Breast epithelium (tissue), 4 donors: ENCODE measurements around the gene SLC6A1. TPM values are rescaled to one million over a fixed set of nuclear protein-coding genes. Genes with fewer than 3 reads are reported as not detected.

Source experiments
- DNase-seq, 2 donors: peaks; one replicate each; pipeline ENCODE4 v3.0.0-alpha.2; 2019; ENCODE audit warnings: low spot score in 2 of 2
- H3K27ac ChIP-seq, 2 donors: fragments of 200-600 bp; sonication (generic) in 1 of 2; one replicate each; pipeline ENCODE4 v1.5.1; 2016 to 2019; ENCODE audit warnings: mild to moderate bottlenecking in 1 of 2
- H3K27me3 ChIP-seq, 2 donors: fragments of 200-600 bp; sonication (generic) in 1 of 2; one replicate each; pipeline versions ENCODE4 v1.5.1 to v1.6.0; 2017 to 2019; ENCODE audit warnings: control low read depth in 1 of 2, mild to moderate bottlenecking in 1 of 2
- H3K36me3 ChIP-seq: fragments of 200-600 bp; one replicate; pipeline ENCODE4 v1.5.1; 2019
- H3K4me1 ChIP-seq, 2 donors: fragments of 200-600 bp; sonication (generic); one replicate each; pipeline ENCODE4 v1.5.1; 2016 to 2019; ENCODE audit warnings: control low read depth in 1 of 2
- H3K4me3 ChIP-seq, 3 donors: fragments of 200-600 bp; sonication (generic); 1 replicate in 2 of 3; 2 replicates in 1 of 3; pipeline ENCODE4 v1.5.1; 2016 to 2019; ENCODE audit warnings: mild to moderate bottlenecking in 3 of 3, moderate library complexity in 2 of 3
- H3K9me3 ChIP-seq, 2 donors: fragments of 200-600 bp; sonication (generic) in 1 of 2; one replicate each; pipeline ENCODE4 v1.5.1; 2016 to 2019; ENCODE audit warnings: control low read depth in 1 of 2
- POLR2A ChIP-seq: fragments of 450-650 bp; IDR thresholded peaks from one replicate; pipeline ENCODE4 v1.6.1; 2016; ENCODE audit warnings: antibody characterized with exemption, mild to moderate bottlenecking, moderate library complexity
- POLR2AphosphoS5 ChIP-seq, 3 donors: sonication (generic); formaldehyde crosslinking; IDR thresholded peaks; one replicate each; pipeline ENCODE4 v1.6.1; 2017; ENCODE audit warnings: antibody characterized with exemption in 3 of 3
- intact Hi-C: fragments of 100-400 bp; cut with DNase I; formaldehyde crosslinking; loops from one replicate; pipeline ENCODE4 v1.15.1; 2023; ENCODE audit warnings: low total_unique reads
- total RNA-seq, 3 donors: library from RNA; depleted of rRNA; stranded (reverse); fragments of >200 nt; gene quantifications; one replicate each; pipeline ENCODE4 v1.1.0, GENCODE V29; 2016
- TF ChIP-seq, protein P1 (sequence below), 3 donors: fragments of 450-650 bp; IDR thresholded peaks; one replicate each; pipeline ENCODE4 v1.5.1; 2016 to 2017; ENCODE audit warnings: antibody characterized with exemption in 3 of 3, mild to moderate bottlenecking in 3 of 3, moderate library complexity in 3 of 3

The SLC6A1 gene
- total RNA-seq, 3 donors from 2014 or later = under 0.01 to 0.32 (median 0.29) TPM

DNA sequence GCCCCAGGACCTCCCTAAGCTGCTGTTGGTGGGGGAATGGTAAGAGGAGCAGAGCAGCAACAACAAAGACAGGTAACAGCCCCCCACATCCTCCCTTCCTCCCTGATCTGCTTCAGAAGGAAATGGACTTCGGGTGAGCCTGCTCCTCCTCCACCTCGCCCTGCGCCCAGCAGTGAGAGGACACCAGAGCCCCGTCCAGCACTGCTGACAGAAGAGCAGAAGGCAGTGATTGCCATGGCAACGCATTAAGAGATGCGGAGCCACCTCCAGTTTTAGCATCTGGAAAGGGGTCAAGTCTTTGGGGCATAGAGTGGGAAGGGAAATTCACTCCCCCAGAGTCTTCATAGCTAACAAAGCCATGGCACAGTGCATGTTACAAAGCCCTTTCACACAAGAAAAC, 84.2 kb downstream of the SLC6A1 start:
- Histone ChIP-seq H3K27ac (no peak overlapping the region), H3K9me3 (peaks cover 0 to 5% of the 10 kb centered on the region in 2 donors), H3K27me3 (no peaks in the 10 kb centered on the region), H3K4me1 (no peaks in the 10 kb centered on the region), H3K4me3 (no peak overlapping the region), H3K36me3 (no peaks in the 10 kb centered on the region)
- no peak for DNase-seq
- intact Hi-C loops = no loop called here
- no peak for TF ChIP-seq POLR2A
- TF ChIP-seq, protein P1, sequence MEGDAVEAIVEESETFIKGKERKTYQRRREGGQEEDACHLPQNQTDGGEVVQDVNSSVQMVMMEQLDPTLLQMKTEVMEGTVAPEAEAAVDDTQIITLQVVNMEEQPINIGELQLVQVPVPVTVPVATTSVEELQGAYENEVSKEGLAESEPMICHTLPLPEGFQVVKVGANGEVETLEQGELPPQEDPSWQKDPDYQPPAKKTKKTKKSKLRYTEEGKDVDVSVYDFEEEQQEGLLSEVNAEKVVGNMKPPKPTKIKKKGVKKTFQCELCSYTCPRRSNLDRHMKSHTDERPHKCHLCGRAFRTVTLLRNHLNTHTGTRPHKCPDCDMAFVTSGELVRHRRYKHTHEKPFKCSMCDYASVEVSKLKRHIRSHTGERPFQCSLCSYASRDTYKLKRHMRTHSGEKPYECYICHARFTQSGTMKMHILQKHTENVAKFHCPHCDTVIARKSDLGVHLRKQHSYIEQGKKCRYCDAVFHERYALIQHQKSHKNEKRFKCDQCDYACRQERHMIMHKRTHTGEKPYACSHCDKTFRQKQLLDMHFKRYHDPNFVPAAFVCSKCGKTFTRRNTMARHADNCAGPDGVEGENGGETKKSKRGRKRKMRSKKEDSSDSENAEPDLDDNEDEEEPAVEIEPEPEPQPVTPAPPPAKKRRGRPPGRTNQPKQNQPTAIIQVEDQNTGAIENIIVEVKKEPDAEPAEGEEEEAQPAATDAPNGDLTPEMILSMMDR (IDR thresholded peaks at IDR 0.05) = no peak
- TF ChIP-seq POLR2AphosphoS5 (IDR thresholded peaks at IDR 0.05) = no peak

DNA sequence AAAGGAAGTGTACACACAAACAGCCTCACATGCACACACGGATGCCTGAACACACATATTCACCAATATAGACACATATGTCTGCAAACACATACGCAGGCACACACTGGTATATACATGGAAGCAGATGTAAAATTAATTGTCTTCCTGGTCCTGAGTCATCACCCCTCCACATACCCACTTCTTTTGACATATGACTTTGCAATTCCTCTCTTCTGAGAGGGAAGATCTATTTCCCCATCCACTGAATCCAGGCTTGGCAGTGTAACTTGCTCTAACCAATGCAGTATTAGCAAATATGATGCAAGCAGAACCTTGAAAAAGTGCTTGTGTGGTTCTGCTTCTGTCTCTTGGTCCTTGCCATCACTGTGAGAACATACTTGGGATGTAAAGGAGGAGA, 84.9 kb downstream of the SLC6A1 start:
- no peaks in the 10 kb centered on the region for H3K4me1 ChIP-seq
- no peaks in the 10 kb centered on the region for H3K27me3 ChIP-seq
- H3K27ac ChIP-seq = no peak overlapping the region
- DNase-seq = no peak
- H3K4me3 ChIP-seq = no peak overlapping the region
- TF ChIP-seq POLR2AphosphoS5 (IDR thresholded peaks at IDR 0.05) = no peak
- intact Hi-C loops = no loop called here
- peaks cover 0 to 5% of the 10 kb centered on the region in 2 donors for H3K9me3 ChIP-seq
- H3K36me3 ChIP-seq = no peaks in the 10 kb centered on the region

DNA sequence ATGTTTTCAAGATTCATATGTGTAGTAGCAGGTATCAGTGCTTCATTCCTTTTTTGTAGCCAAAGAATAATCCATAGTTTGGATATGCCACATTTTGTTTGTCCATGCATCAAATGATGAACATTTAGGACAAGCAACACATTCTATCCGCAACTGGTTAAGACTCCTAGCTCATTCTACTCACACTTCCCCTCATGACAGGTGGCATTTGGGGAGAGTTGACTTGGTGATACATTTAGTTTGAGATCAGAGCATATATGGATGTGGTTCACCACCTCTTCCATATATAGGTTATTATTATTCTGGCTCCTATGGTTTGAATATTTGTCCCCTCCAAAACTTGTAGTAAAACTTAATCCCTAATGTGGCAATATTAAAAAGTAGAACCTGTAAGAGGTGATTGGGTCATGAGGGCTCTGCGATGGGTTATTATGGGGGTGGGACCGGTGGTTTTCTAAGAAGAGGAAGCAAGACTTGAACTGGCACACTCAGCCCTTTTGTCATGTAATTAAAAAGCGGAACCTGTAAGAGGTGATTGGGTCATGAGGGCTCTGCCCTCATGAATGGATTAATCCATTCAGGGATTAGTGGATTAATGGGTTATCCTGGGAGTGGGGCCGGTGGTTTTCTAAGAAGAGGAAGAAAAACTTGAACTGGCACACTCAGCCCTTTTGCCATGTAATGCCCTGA, 86.4 kb downstream of the SLC6A1 start:
- Histone ChIP-seq H3K36me3 (no peaks in the 10 kb centered on the region), H3K4me1 (no peaks in the 10 kb centered on the region), H3K27ac (no peak overlapping the region), H3K4me3 (no peak overlapping the region), H3K9me3 (peaks cover 0 to 5% of the 10 kb centered on the region in 2 donors), H3K27me3 (no peaks in the 10 kb centered on the region)
- intact Hi-C loops = no loop called here
- no peak for TF ChIP-seq POLR2A
- no peak for TF ChIP-seq POLR2AphosphoS5 (IDR thresholded peaks at IDR 0.05)
- TF ChIP-seq, protein P1 (IDR thresholded peaks at IDR 0.05) = no peak
- DNase-seq = no peak

DNA sequence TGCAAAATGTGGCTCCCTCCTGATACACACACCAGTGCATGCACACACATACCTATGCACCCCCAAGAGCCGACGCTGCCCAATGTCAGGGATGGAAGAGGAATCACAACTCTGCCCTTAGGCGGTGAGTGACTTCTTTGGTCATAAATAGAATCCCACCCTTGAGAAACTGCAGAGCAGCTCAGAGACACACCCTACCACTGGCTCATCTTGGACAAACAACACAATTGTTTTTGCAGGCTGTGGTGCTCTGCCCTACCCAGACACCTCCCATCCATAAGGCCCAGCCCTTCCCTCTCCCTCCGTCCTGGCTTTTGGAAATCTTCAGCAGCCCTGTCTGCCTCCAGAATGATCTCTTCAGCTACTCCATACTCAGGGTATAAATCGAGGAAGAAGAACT, 87.9 kb downstream of the SLC6A1 start:
- no peak overlapping the region for H3K4me3 ChIP-seq
- peaks cover 0 to 5% of the 10 kb centered on the region in 2 donors for H3K9me3 ChIP-seq
- DNase-seq = no peak
- H3K4me1 ChIP-seq = no peaks in the 10 kb centered on the region
- intact Hi-C loops = no loop called here
- no peak overlapping the region for H3K27ac ChIP-seq
- TF ChIP-seq, protein P1 (IDR thresholded peaks at IDR 0.05) = no peak
- no peak for TF ChIP-seq POLR2A
- no peak for TF ChIP-seq POLR2AphosphoS5 (IDR thresholded peaks at IDR 0.05)
- H3K36me3 ChIP-seq = no peaks in the 10 kb centered on the region
- no peaks in the 10 kb centered on the region for H3K27me3 ChIP-seq

DNA sequence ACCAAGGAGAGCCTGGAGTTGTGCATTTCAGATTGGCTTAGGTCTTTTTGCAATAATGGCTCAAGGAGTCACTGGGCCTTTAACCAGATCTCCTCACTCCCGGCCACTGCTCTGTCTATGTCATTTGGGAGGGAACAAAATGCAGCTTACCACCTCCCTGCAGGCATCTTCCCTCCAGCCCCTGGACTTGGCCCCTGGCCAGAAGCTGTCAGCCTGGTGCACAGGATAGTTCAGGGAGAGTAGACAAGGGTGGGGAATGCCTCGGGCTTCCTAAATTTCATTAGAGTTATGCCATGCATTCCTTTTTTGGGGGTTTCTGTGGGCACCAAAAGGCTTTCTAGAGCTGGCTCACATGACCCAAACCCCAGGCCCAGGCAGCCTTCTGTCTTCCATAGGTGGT, 91.5 kb downstream of the SLC6A1 start:
- Histone ChIP-seq H3K9me3 (no peaks in the 10 kb centered on the region), H3K4me1 (no peaks in the 10 kb centered on the region), H3K27me3 (no peaks in the 10 kb centered on the region), H3K4me3 (no peak overlapping the region), H3K36me3 (no peaks in the 10 kb centered on the region), H3K27ac (no peak overlapping the region)
- intact Hi-C loops = no loop called here
- no peak for DNase-seq
- TF ChIP-seq POLR2AphosphoS5 (IDR thresholded peaks at IDR 0.05) (no peak), POLR2A (no peak)
- TF ChIP-seq, protein P1 (IDR thresholded peaks at IDR 0.05) = no peak
